Effector memory CD8-positive, alpha-beta T cell (primary cell): ENCODE measurements around the gene FSD2.

ENCODE experiments used
- ATAC-seq: fragments of 150-1000 bp; cut with Tn5 transposase; replicated peaks from 2 replicates; pipeline ENCODE4 v1.10.0; 2021; ENCODE audit warnings: mild to moderate bottlenecking, moderate library complexity
- DNase-seq, 3 experiments: peaks; one replicate each; pipeline ENCODE4 v3.0.0; 2021
- H3K27ac Mint-ChIP-seq, 2 donors: one replicate each; pipeline ENCODE4 v1.8.0; 2022; ENCODE audit warnings: mild to moderate bottlenecking in 2 of 2, mixed read lengths in 2 of 2, moderate library complexity in 2 of 2
- H3K27me3 Mint-ChIP-seq, 2 donors: one replicate each; pipeline ENCODE4 v1.8.0; 2022; ENCODE audit warnings: mixed read lengths in 2 of 2
- H3K36me3 Mint-ChIP-seq: one replicate; pipeline ENCODE4 v1.8.0; 2022; ENCODE audit warnings: mild to moderate bottlenecking, moderate library complexity, mixed read lengths; ENCODE audit not compliant: insufficient read depth
- H3K4me1 Mint-ChIP-seq, 2 donors: one replicate each; pipeline ENCODE4 v1.8.0; 2022; ENCODE audit warnings: low read depth in 2 of 2, mixed read lengths in 2 of 2
- H3K4me3 Mint-ChIP-seq, 2 donors: one replicate each; pipeline ENCODE4 v1.8.0; 2022; ENCODE audit warnings: mild to moderate bottlenecking in 2 of 2, mixed read lengths in 2 of 2, moderate library complexity in 2 of 2
- H3K9me3 Mint-ChIP-seq, 2 donors: one replicate each; pipeline ENCODE4 v1.8.0; 2022; ENCODE audit warnings: mixed read lengths in 2 of 2

FSD2 gene

DNA sequence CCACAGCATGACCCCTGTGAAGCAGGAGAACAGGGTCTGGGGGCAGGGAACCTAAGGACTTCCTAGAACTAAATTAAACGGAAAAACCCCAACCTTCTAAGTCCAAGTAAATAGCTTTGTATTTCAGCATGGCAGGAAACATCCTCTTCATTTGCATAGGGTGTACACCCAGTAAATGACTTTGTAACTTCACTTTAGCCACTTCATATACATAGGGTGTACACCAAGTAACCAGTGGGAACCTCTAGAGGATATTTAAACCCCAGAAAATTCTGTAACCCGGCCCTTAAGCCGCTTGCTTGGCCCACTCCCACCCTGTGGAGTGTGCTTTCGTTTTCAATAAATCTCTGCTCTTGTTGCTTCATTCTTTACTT lies 41.8 kb downstream of the FSD2 start:
- Mint-ChIP-seq H3K4me3 (no peak overlapping the region), H3K27ac (no peak overlapping the region), H3K9me3 (no peaks in the 10 kb centered on the region), H3K27me3 (no peaks in the 10 kb centered on the region), H3K36me3 (peaks cover 3% of the 10 kb centered on the region), H3K4me1 (peaks cover 3 to 9% of the 10 kb centered on the region in 2 donors)
- no peak for DNase-seq
- no peak for ATAC-seq

DNA sequence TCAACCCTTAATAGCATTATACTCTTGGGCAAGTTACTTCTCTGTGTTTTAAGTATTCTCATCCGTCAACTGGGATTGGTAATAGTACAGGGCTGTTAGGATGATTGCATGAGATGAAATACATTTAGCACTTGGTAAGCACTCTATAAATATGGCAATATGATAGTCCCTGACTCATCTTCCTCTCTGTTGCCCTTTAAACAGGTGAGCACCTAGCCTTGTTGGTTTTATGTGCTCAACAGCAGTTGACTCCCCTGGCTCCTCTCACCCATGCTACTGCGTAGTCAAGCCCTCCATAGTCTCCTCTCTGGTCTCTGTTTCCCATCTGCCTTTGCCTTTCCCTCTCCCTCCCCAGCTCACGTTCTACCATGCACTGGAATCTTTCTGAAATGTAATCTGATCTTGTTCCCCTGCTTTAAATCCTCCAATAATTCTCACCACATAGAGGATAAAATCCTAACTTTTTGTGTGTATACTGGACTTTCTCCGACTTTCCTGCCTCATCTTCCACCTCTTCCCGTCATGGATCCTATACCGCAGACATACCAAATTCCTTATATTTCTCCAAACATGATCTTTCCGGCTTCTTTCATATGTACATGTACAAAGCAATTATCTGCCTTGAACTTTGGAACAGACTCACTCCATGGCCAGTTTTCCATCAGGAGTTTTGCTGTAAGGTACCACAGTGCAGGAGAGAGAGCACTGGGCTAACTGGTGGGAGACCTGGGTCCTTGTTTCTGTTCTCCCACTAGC lies 42.3 kb downstream of the FSD2 start:
- Mint-ChIP-seq H3K36me3 (peaks cover 4% of the 10 kb centered on the region), H3K27me3 (no peaks in the 10 kb centered on the region), H3K9me3 (no peaks in the 10 kb centered on the region), H3K27ac (no peak overlapping the region), H3K4me3 (no peak overlapping the region), H3K4me1 (peaks cover 4 to 11% of the 10 kb centered on the region in 2 donors)
- ATAC-seq, result no peak
- DNase-seq, result no peak

DNA sequence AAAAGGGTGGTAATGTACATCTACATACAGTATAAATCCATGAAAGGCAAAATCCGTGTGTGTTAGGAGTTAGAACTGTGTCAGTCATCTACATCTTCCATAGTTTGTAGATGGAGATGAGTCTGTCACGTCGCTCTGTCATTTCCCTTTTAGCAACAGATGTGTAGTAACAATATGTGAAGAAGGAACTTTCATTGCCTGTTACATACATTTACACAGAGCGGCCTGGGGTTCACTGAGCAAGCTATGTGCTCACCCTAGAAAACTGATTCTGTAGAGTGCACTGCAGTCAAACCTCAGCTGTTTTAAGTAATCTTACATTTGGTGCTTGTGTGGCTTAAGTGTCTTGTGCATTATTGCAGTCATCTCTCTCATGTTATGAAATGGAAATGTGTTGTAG lies 54.6 kb downstream of the FSD2 start:
- DNase-seq (no peak), ATAC-seq (no peak)
- peak overlapping the region; percentile 91 to 96 for H3K27ac Mint-ChIP-seq
- peaks cover 30% of the 10 kb centered on the region for H3K36me3 Mint-ChIP-seq
- H3K4me1 Mint-ChIP-seq, result peaks cover 30 to 49% of the 10 kb centered on the region in 2 donors
- H3K27me3 Mint-ChIP-seq, result no peaks in the 10 kb centered on the region
- H3K4me3 Mint-ChIP-seq, result peak overlapping the region; percentile 91 to 98
- no peaks in the 10 kb centered on the region for H3K9me3 Mint-ChIP-seq

DNA sequence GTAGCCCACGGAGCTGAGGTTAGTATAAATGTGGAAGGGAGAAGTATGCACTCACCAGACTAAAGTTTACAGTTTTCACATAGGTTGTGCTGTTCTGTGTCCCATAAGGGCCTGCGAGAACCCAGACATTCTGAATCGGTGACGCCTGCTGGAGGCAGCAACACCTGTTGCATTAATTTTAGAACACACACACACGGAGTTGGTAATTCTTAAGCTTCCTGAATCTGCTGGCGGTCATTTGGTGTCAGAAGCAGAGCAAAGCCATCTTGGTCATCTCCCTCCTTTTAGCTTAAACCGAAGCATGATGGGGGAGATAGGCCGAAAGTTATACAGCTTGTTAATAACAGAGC lies 55.1 kb downstream of the FSD2 start:
- H3K36me3 Mint-ChIP-seq, result peaks cover 25% of the 10 kb centered on the region
- H3K27ac Mint-ChIP-seq, result peak overlapping the region; percentile 91 to 96
- H3K9me3 Mint-ChIP-seq, result no peaks in the 10 kb centered on the region
- H3K27me3 Mint-ChIP-seq, result no peaks in the 10 kb centered on the region
- DNase-seq (peak in 1 of 3 experiments; percentile 3), ATAC-seq (peak; percentile 45)
- H3K4me1 Mint-ChIP-seq, result peaks cover 26 to 44% of the 10 kb centered on the region in 2 donors
- H3K4me3 Mint-ChIP-seq, result peak overlapping the region; percentile 91 to 98

DNA sequence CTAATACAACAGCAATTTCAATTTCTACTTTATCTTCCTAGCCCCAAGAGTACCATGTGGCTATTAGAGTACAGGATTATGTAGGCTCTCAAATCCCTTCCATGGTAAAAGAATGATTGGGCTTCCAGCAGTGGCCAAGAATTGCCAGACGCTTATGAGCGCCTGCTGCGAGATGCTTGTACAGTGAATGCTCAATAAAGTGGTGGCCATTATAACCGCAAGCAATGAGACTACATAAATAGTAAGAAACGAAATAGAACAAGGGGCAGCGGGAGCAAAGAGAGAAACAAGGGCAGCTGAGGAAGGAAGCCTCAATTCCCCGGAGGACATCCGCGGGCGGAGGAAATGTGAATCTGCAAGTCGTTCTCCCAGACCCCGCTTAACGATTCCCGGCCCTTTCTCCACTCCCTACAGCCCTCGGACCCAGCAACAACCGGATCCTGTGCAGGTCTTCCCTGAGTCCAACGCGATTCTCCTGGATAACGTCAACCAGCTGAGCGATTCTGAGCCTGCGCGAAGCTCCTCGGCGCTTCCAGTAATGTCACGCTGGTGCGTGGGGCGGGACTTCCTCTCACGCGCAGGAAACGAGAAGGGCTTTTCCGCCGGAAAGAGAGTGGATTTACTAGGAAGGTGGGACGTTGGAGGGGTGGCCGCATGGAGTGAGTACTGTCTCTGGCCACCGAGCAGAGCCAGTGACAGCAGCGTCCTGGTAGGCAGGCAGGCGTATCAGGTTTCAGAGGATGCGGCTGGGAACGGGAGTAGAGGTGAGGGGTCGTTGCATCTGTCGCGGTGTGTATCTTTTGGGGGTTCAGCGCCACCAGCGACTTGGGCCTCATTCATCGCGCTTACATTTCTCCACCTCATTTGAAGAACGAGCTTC lies 55.7 kb downstream of the FSD2 start:
- Mint-ChIP-seq H3K27me3 (no peaks in the 10 kb centered on the region), H3K9me3 (no peaks in the 10 kb centered on the region), H3K36me3 (peaks cover 19% of the 10 kb centered on the region), H3K27ac (peak overlapping the region; percentile 91 to 96), H3K4me1 (peaks cover 25 to 43% of the 10 kb centered on the region in 2 donors), H3K4me3 (peak overlapping the region; percentile 91 to 98)
- ATAC-seq, result peak; percentile 96
- DNase-seq, result peak; percentile 62 to 70 (median 62)

DNA sequence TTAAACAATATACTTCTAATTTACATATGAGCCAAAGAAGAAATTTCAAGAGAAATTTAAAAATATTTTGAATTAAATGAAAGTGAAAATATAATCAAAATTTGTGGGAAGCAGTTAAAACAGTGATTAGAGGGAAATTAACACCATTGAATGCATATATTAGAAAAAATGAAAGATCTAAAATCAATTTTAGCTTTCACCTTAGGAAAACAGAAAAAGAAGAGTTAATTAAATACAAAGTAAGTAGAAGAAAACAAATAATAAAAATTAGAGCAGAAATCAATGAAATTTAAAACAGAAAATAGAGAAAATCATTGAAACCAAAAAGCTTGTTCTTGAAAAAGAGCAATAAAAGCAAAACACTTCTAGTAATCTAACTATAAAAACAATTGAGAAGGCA lies 57.6 kb downstream of the FSD2 start:
- no peak for DNase-seq
- Mint-ChIP-seq H3K9me3 (no peaks in the 10 kb centered on the region), H3K36me3 (peaks cover 14% of the 10 kb centered on the region), H3K27me3 (no peaks in the 10 kb centered on the region), H3K27ac (peak overlapping the region in 1 of 2 donors; percentile 65), H3K4me1 (peaks cover 23 to 34% of the 10 kb centered on the region in 2 donors), H3K4me3 (no peak overlapping the region)
- no peak for ATAC-seq

DNA sequence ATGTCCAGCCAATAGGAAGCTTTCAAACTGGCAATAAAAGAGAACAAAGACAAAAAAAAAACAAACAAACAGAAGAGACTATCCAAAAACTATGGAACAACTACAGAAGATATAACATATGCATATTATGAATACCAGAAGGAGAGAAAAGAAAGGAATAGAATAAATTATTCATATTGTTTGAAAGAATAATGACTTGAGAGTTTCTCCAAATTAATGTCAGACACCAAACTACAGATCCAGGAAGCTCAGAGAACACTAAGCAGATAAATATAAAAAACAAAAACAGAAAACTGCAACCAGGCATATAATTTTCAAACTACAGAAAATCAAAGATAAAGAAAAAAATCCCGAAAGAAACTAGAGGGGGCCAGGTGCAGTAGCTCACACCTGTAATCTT lies 62.1 kb downstream of the FSD2 start:
- Mint-ChIP-seq H3K27me3 (no peaks in the 10 kb centered on the region), H3K9me3 (no peaks in the 10 kb centered on the region), H3K36me3 (peaks cover 4% of the 10 kb centered on the region), H3K4me3 (no peak overlapping the region), H3K27ac (no peak overlapping the region), H3K4me1 (no peaks in the 10 kb centered on the region)
- ATAC-seq (no peak), DNase-seq (no peak)

DNA sequence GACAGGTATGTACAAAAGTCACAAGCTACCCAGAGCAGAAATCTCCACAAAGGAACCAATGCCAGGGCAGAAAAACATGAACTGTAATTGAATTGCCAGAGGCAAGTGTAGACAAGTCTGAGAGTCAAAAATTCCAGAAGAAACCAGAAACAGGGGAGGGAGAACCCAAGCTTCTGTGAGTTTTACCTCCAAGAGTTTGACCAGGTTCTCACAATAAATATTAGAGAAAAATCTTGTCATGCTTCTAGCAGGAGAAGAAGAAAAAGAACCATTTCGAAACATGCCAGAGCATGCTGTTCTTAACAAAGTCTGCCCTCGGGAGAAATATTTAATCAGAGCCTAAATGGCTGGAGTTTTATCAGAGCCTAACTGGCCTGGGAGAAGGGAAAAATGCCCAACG lies 63.7 kb downstream of the FSD2 start:
- no peaks in the 10 kb centered on the region for H3K27me3 Mint-ChIP-seq
- peak overlapping the region in 1 of 2 donors; percentile 41 for H3K27ac Mint-ChIP-seq
- H3K9me3 Mint-ChIP-seq, result no peaks in the 10 kb centered on the region
- peaks cover 11% of the 10 kb centered on the region for H3K36me3 Mint-ChIP-seq
- no peak for DNase-seq
- ATAC-seq, result no peak
- H3K4me3 Mint-ChIP-seq, result no peak overlapping the region
- no peaks in the 10 kb centered on the region for H3K4me1 Mint-ChIP-seq

DNA sequence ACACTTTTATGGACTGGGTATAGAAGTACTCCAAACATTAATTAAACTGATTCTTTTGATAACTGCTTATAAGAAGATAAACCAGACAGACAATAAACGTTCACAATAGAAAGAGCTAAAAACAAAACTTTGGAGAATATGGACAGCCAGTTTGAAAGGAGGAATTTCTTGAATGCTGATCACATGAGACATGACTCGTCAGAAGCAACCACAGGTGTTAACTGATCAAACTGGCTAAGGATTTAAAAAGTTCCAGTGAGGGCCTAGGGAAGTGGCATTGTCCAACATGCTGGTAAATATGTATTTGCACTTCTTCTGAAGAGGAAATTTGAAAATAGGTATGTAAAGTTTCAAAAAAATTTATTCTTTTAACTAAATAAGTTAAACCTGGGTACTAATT lies 66.8 kb downstream of the FSD2 start:
- DNase-seq (no peak), ATAC-seq (no peak)
- Mint-ChIP-seq H3K36me3 (peaks cover 30% of the 10 kb centered on the region), H3K9me3 (no peaks in the 10 kb centered on the region), H3K27ac (no peak overlapping the region), H3K27me3 (no peaks in the 10 kb centered on the region), H3K4me3 (no peak overlapping the region), H3K4me1 (no peaks in the 10 kb centered on the region)

DNA sequence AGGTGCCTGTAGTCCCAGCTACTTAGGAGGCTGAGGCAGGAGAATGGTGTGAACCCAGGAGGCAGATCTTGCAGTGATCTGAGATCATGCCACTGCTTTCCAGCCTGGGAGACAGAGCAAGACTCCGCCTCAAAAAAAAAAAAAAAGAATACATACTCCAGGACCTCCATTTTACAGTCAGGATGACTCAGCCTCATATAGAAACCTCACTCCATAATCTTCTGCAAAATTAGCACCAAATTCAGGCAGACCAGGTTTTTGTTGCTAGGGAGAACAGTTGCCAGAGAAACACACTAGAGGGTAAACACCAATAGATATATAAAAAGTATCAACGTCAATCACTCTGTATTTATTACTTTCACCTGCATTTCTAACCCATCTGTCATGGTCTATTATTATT lies 67.9 kb downstream of the FSD2 start:
- no peaks in the 10 kb centered on the region for H3K27me3 Mint-ChIP-seq
- no peak overlapping the region for H3K4me3 Mint-ChIP-seq
- ATAC-seq, result no peak
- H3K9me3 Mint-ChIP-seq, result no peaks in the 10 kb centered on the region
- H3K27ac Mint-ChIP-seq, result no peak overlapping the region
- DNase-seq, result no peak
- peaks cover 33% of the 10 kb centered on the region for H3K36me3 Mint-ChIP-seq
- no peaks in the 10 kb centered on the region for H3K4me1 Mint-ChIP-seq

DNA sequence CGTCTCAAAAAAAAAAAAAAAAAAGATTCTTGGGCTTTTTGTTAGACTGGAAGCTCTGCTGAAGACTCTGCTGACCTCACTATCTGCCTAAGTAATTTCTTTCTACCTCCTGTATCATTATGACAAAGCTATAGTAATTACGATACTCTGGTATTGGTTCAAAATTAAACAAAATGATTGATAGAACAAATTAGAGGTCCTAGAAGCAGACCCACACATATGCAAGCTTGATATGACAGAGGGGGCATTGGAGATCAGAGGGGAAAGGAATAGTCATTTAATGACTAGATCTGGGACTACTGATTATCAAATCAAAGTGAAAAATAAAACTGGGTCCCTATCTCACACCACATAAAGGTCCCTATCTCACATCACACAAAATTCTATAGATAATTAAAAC lies 74.3 kb downstream of the FSD2 start:
- Mint-ChIP-seq H3K4me1 (no peaks in the 10 kb centered on the region), H3K36me3 (peaks cover 29% of the 10 kb centered on the region), H3K27me3 (no peaks in the 10 kb centered on the region), H3K9me3 (no peaks in the 10 kb centered on the region), H3K4me3 (no peak overlapping the region), H3K27ac (no peak overlapping the region)
- DNase-seq (no peak), ATAC-seq (no peak)

DNA sequence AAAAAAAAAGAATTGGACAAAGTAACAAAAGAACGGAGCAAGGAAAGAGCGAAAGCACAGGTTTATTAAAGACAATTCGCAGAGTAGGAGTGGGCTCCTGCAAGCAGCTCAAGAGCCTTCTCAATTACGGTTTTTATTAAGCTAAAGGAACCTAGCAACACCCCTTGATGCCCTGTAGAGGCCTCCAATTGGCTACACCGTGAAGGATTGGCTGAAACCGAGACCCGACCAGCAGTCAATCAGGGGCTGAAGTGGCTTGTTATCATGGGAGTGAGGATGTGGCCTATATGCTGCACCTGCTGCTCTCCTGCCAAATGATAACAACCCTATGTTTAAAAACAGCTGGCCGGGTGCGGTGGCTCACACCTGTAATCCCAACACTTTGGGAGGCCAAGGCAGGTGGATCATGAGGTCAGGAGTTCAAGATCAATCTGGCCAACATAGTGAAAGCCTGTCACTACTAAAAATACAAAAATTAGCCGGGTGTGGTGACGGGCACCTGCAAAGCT lies 75.8 kb downstream of the FSD2 start:
- Mint-ChIP-seq H3K4me1 (no peaks in the 10 kb centered on the region), H3K36me3 (peaks cover 16% of the 10 kb centered on the region), H3K9me3 (no peaks in the 10 kb centered on the region), H3K4me3 (no peak overlapping the region), H3K27me3 (no peaks in the 10 kb centered on the region), H3K27ac (no peak overlapping the region)
- DNase-seq, result no peak
- no peak for ATAC-seq

DNA sequence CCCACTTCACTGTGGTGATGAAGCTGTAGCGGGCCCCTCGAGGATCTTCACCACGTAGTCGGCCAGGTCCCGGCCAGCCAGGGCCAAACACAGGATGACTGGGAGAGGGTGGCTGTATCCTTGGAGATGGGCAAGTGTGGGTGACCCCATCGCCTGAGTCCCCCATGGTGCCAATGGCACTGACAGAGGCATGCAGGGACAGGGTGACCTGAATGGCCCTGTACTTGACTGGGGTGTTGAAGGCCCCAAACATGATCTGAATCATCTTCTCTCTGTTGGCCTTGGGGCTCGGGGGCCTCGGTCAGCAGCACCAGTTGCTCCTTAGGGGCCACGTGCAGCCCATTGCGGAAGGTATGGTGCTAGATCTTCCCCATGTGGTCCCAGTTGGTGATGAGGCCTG lies 79.1 kb downstream of the FSD2 start:
- H3K4me3 Mint-ChIP-seq, result no peak overlapping the region
- H3K36me3 Mint-ChIP-seq, result peaks cover 8% of the 10 kb centered on the region
- DNase-seq (no peak), ATAC-seq (no peak)
- H3K27ac Mint-ChIP-seq, result no peak overlapping the region
- H3K9me3 Mint-ChIP-seq, result no peaks in the 10 kb centered on the region
- H3K27me3 Mint-ChIP-seq, result no peaks in the 10 kb centered on the region
- H3K4me1 Mint-ChIP-seq, result no peaks in the 10 kb centered on the region

DNA sequence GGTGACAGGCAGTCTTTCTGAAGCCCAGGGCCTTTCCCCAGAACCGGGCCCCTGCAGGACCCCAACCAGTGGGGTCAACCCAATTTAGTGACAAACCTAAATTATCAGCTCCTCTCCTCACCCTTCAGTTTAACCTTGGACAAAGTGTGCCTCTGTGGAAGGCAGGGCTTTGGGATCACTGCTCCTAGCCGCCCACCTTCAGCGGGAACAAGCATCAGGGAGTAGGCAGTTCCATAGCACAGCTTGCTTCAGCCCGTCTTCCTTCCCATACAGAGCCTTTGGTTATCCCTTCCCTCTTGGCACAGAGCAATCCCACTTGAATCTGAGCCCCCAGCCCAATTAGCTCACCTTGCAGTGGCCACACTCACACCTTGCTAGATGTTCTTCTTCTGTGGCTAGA lies 90.9 kb downstream of the FSD2 start:
- Mint-ChIP-seq H3K27ac (no peak overlapping the region), H3K27me3 (peaks cover 52 to 69% of the 10 kb centered on the region in 2 donors), H3K4me1 (no peaks in the 10 kb centered on the region), H3K4me3 (no peak overlapping the region), H3K9me3 (peaks cover 0 to 3% of the 10 kb centered on the region in 2 donors), H3K36me3 (no peaks in the 10 kb centered on the region)
- no peak for DNase-seq
- no peak for ATAC-seq
